HG03432 (cell line): ENCODE measurements around the gene RNF157.

Experiments
- ATAC-seq: cut with Tn5 transposase; IDR thresholded peaks from one replicate; pipeline ENCODE4 v1.9.1; 2021; ENCODE audit warnings: mild to moderate bottlenecking, moderate library complexity; ENCODE audit not compliant: unreplicated experiment

RNF157 gene

GRCh38 chr17:76163919-76164318 is 76.4 kb downstream of the RNF157 start:
- ATAC-seq, result no peak

GRCh38 chr17:76161619-76162266 is 78.5 kb downstream of the RNF157 start:
- no peak for ATAC-seq

- ATAC-seq, result no peak
Measured at GRCh38 chr17:76160896-76161528, 79.3 kb downstream of the RNF157 start.

- no peak for ATAC-seq
Measured at GRCh38 chr17:76159157-76159556, 81.1 kb downstream of the RNF157 start.

- ATAC-seq, result no peak
Measured at GRCh38 chr17:76157759-76158158, 82.5 kb downstream of the RNF157 start.

GRCh38 chr17:76156662-76156991 is 83.7 kb downstream of the RNF157 start:
- no peak for ATAC-seq

- no peak for ATAC-seq
Measured at GRCh38 chr17:76155988-76156661, 84.2 kb downstream of the RNF157 start.

GRCh38 chr17:76154936-76155845 is 85.1 kb downstream of the RNF157 start:
- no peak for ATAC-seq

GRCh38 chr17:76154292-76154691 is 86.0 kb downstream of the RNF157 start:
- ATAC-seq, result no peak

GRCh38 chr17:76153640-76154039 is 86.7 kb downstream of the RNF157 start:
- no peak for ATAC-seq

- ATAC-seq, result no peak
Measured at GRCh38 chr17:76153202-76153601, 87.1 kb downstream of the RNF157 start.

GRCh38 chr17:76152591-76152990 is 87.7 kb downstream of the RNF157 start:
- no peak for ATAC-seq

GRCh38 chr17:76151896-76152454 is 88.3 kb downstream of the RNF157 start:
- ATAC-seq, result no peak

- no peak for ATAC-seq
Measured at GRCh38 chr17:76150712-76151622, 89.3 kb downstream of the RNF157 start.

- no peak for ATAC-seq
Measured at GRCh38 chr17:76149214-76149613, 91.1 kb downstream of the RNF157 start.

- ATAC-seq, result no peak
Measured at GRCh38 chr17:76148015-76148326, 92.3 kb downstream of the RNF157 start.

GRCh38 chr17:76147211-76148014 is 92.9 kb downstream of the RNF157 start:
- ATAC-seq, result no peak

GRCh38 chr17:76146053-76146851 is 94.0 kb downstream of the RNF157 start:
- no peak for ATAC-seq
